Fibroblast of mammary gland (primary cell): Measurements from ENCODE around the gene LRP1B.

Experiments
- DNase-seq: peaks from one replicate; pipeline ENCODE4 v3.0.0-alpha.2; 2010; ENCODE audit warnings: low read depth
- H3K4me3 ChIP-seq: 2 replicates; pipeline ENCODE4 v1.5.1; 2011; ENCODE audit warnings: low read depth, mild to moderate bottlenecking, low read length, moderate library complexity; ENCODE audit not compliant: control insufficient read depth
- CTCF ChIP-seq: conservative IDR thresholded peaks from 2 replicates; pipeline ENCODE4 v1.5.1; 2011; ENCODE audit warnings: low read depth, low read length, inconsistent platforms; ENCODE audit not compliant: control insufficient read depth, insufficient read depth

The LRP1B gene

GRCh38 chr2:141931797-141932196 is 199.0 kb downstream of the LRP1B start:
- no peak for DNase-seq
- TF ChIP-seq CTCF: no peak
- no peak overlapping the region for H3K4me3 ChIP-seq

DNA sequence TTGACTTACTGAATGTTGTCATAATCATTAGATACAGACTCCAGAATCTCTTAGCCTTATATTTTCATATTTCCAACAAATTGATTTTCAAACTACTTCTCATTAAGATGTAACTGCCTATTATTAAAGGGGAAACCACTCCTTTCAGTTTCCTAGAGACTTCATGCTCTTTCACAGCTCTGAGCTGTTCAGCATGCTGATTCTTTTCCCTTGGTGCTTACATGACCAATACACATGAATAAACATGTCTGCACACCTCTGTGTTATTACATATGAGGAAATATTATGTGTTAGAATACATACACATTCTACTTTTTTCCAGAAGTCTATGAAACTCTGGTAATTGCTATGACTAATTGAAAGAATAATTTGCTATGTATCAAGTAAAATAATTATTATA is 200.0 kb downstream of the LRP1B start:
- no peak for TF ChIP-seq CTCF
- H3K4me3 ChIP-seq: no peak overlapping the region
- no peak for DNase-seq

DNA sequence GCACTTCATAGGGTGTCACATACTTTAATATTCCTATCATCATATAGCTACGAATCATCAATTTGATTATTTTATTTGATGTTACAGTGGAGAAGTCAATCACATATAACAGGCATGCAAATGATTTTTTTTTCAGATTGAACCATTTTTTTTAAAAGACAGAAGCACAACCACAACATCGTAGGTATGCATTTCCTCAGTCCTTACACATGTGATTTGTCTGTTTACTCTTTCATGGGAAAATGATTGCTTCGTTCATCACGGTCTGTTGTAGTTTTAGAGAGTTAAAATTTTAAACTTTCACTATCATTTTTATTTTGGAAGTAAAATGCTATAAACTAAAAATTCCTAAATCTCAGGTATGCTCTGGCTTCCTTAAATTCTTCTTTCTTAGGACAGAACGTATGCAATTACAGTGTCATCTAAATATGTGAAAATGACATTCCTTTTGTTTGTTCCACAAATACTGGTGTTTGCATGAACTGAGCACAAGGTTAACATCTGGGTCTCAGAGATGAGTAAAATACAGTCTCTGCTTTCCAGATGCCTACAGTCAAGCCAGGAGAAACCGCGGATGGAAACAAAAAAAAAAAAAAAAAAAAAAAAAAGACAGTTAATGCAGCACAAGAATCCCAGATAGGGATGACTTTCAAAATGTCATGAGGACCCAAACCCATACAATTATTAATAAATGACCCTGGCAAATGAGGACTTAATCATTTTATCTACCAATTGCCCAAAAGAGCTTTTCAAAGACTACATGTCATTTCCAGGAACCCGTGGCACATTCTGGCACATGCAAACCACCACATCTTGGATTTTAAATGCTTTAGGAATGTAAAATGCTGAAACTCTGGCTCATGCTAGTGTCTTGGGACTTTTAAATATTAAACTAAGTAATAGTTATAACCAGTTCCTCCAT is 201.2 kb downstream of the LRP1B start:
- no peak overlapping the region for H3K4me3 ChIP-seq
- peak; percentile 31 for DNase-seq
- TF ChIP-seq CTCF: no peak

GRCh38 chr2:141928476-141928875 is 202.3 kb downstream of the LRP1B start:
- no peak overlapping the region for H3K4me3 ChIP-seq

GRCh38 chr2:141927536-141927935 is 203.3 kb downstream of the LRP1B start:
- no peak overlapping the region for H3K4me3 ChIP-seq
- peak; percentile 22 for DNase-seq
- no peak for TF ChIP-seq CTCF

More at GRCh38 chr2:141928476-141928875, 202.3 kb downstream of the LRP1B start:
- no peak for DNase-seq
- no peak for TF ChIP-seq CTCF

- DNase-seq: no peak
- no peak for TF ChIP-seq CTCF
- no peak overlapping the region for H3K4me3 ChIP-seq
Observed at GRCh38 chr2:141925511-141925910, 205.3 kb downstream of the LRP1B start.
